Measurements from ENCODE around the gene DNAAF2. TPM values are rescaled to one million over a fixed set of nuclear protein-coding genes. Genes with fewer than 3 reads are reported as not detected.
A peak's percentile ranks its signal among the peaks of the same experiment; 100 is the strongest.

The DNAAF2 gene
- total and polyA plus RNA-seq, 2 of the 13 experiments (the other 11 are each of a cell fraction or from before 2014, with no cell fraction given): 6.1 to 13.6 TPM

DNA sequence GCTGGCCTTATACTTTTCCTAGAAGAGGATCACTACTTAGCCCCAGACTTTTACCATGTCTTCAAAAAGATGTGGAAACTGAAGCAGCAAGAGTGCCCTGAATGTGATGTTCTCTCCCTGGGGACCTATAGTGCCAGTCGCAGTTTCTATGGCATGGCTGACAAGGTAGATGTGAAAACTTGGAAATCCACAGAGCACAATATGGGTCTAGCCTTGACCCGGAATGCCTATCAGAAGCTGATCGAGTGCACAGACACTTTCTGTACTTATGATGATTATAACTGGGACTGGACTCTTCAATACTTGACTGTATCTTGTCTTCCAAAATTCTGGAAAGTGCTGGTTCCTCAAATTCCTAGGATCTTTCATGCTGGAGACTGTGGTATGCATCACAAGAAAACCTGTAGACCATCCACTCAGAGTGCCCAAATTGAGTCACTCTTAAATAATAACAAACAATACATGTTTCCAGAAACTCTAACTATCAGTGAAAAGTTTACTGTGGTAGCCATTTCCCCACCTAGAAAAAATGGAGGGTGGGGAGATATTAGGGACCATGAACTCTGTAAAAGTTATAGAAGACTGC is 12.9 kb downstream of the DNAAF2 start:
- ChIA-PET POLR2A (interaction anchor here (2.0 to 3.4 kb wide), 8 partner anchors 9 to 146 kb away, joined by 10 to 65 read pairs (median 40); partner anchors contain the start of genes DNAAF2, KLHDC2, LRR1 and RPS29), CTCF (ENCODE audit: low intra/inter-chr PET ratio, low total read pairs) (no interaction called here)
- peak overlapping the region; percentile 94 for H3K27ac ChIP-seq (ENCODE audit: extremely low read length, insufficient read depth, low read length)
- FAIRE-seq (no peak), DNase-seq (ENCODE audit: low spot score) (no peak), ATAC-seq (no peak)
- H3K9me3 ChIP-seq (ENCODE audit: low read length): no peaks in the 10 kb centered on the region
- TSS peak; percentile 74 for BruUV-seq (replicated peaks)
- intact Hi-C loops (cut with micrococcal nuclease; ENCODE audit: unreplicated experiment) (no loop called here), in situ Hi-C loops (cut with HindIII; ENCODE audit: extremely low pct_ligation_motif_present, low pct_unique_long_range_greater_than_20kb) (no loop called here)
- H3K36me3 ChIP-seq (replicated peaks in 1 of 2; ENCODE audit: control insufficient read depth in 1 of 2, insufficient read depth in 2 of 2, low read length in 2 of 2): peaks cover 0 to 18% of the 10 kb centered on the region in 2 experiments; a peak in 2 of 5 replicates
- H3K4me3 ChIP-seq (replicated peaks in 1 of 3; ENCODE audit: insufficient read depth in 1 of 3, low read depth in 2 of 3, low read length in 3 of 3): peak overlapping the region; percentile 81 to 92 (median 86)
- H4K20me1 ChIP-seq (ENCODE audit: insufficient read depth, low read length): peaks cover 12% of the 10 kb centered on the region
- peak overlapping the region; percentile 96 for H3K9ac ChIP-seq (ENCODE audit: insufficient read depth, low read depth, low read length)
- H3K4me2 ChIP-seq (ENCODE audit: low read depth, low read length): peak overlapping the region; percentile 95
- peaks cover 50% of the 10 kb centered on the region for H3K4me1 ChIP-seq (ENCODE audit: insufficient read depth, low read length)
- H3K79me2 ChIP-seq (ENCODE audit: insufficient read depth, low read length): peaks cover 60% of the 10 kb centered on the region
- no peaks in the 10 kb centered on the region; a peak in 1 of 5 replicates for H3K27me3 ChIP-seq (ENCODE audit: control insufficient read depth in 1 of 2, insufficient read depth in 2 of 2, low read length in 2 of 2)
- WGBS (ENCODE audit: low lambda C conversion rate): 0% methylated on average over 2 of the region's 3 CpGs
- no peak overlapping the region for H2AFZ ChIP-seq (ENCODE audit: low read length)
- TF ChIP-seq SSRP1 (CRISPR knock-in tag; IDR thresholded peaks at IDR 0.05): no peak
- TF ChIP-seq TARDBP (CRISPR knock-in tag; IDR thresholded peaks at IDR 0.05): peak; percentile 3; the same call in 1 of the 2 replicates
- TF ChIP-seq KAT8 (CRISPR knock-in tag; IDR thresholded peaks at IDR 0.05): 0 out of 2 replicates have a peak, but pooled peaks have one; percentile 18
- TF ChIP-seq SOX6 (IDR thresholded peaks at IDR 0.05): no peak
- TF ChIP-seq SOX6 (CRISPR knock-in tag; IDR thresholded peaks at IDR 0.05): 0 out of 2 replicates have a peak, but pooled peaks have one; percentile 2
- no peak for TF ChIP-seq NR2F6 (IDR thresholded peaks at IDR 0.05)
- TF ChIP-seq NR2F6 (CRISPR knock-in tag; IDR thresholded peaks at IDR 0.05): no peak

DNA sequence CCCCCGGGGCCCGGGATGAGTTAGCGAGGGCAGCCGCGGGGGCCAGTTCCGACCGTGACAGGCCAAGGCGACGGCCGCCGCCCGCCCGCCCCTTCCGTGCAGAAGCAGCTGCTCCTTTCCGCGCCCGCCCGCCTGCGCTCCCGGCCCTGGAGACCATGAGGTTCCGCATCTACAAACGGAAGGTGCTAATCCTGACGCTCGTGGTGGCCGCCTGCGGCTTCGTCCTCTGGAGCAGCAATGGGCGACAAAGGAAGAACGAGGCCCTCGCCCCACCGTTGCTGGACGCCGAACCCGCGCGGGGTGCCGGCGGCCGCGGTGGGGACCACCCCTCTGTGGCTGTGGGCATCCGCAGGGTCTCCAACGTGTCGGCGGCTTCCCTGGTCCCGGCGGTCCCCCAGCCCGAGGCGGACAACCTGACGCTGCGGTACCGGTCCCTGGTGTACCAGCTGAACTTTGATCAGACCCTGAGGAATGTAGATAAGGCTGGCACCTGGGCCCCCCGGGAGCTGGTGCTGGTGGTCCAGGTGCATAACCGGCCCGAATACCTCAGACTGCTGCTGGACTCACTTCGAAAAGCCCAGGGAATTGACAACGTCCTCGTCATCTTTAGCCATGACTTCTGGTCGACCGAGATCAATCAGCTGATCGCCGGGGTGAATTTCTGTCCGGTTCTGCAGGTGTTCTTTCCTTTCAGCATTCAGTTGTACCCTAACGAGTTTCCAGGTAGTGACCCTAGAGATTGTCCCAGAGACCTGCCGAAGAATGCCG is 13.7 kb downstream of the DNAAF2 start:
- H3K27ac ChIP-seq (ENCODE audit: extremely low read length, insufficient read depth, low read length): peak overlapping the region; percentile 94
- 3% methylated on average over 10 of the region's 65 CpGs for WGBS (ENCODE audit: low lambda C conversion rate)
- H3K4me2 ChIP-seq (ENCODE audit: low read depth, low read length): peak overlapping the region; percentile 95
- FAIRE-seq: no peak
- DNase-seq (ENCODE audit: low spot score): no peak
- H4K20me1 ChIP-seq (ENCODE audit: insufficient read depth, low read length): peaks cover 12% of the 10 kb centered on the region
- BruUV-seq (replicated peaks): no TSS peak
- ChIA-PET CTCF (ENCODE audit: low intra/inter-chr PET ratio, low total read pairs) (no interaction called here), POLR2A (interaction anchor here (0.7 to 3.4 kb wide), 18 partner anchors 9 to 233 kb away, joined by 3 to 65 read pairs (median 10); partner anchors contain the start of genes DNAAF2, KLHDC2, LRR1 and NEMF)
- peaks cover 58% of the 10 kb centered on the region for H3K79me2 ChIP-seq (ENCODE audit: insufficient read depth, low read length)
- H3K9ac ChIP-seq (ENCODE audit: insufficient read depth, low read depth, low read length): peak overlapping the region; percentile 96
- H3K4me3 ChIP-seq (replicated peaks in 1 of 3; ENCODE audit: insufficient read depth in 1 of 3, low read depth in 2 of 3, low read length in 3 of 3): peak overlapping the region; percentile 81 to 92 (median 86)
- H3K36me3 ChIP-seq (replicated peaks in 1 of 2; ENCODE audit: control insufficient read depth in 1 of 2, insufficient read depth in 2 of 2, low read length in 2 of 2): peaks cover 0 to 17% of the 10 kb centered on the region in 2 experiments; a peak in 2 of 5 replicates
- intact Hi-C loops (cut with micrococcal nuclease; ENCODE audit: unreplicated experiment) (loop anchor here (2.0 kb wide), 2 partner anchors 24 to 34 kb away; partner anchors contain the start of gene RPS29), in situ Hi-C loops (cut with HindIII; ENCODE audit: extremely low pct_ligation_motif_present, low pct_unique_long_range_greater_than_20kb) (no loop called here)
- peaks cover 58% of the 10 kb centered on the region for H3K4me1 ChIP-seq (ENCODE audit: insufficient read depth, low read length)
- H3K9me3 ChIP-seq (ENCODE audit: low read length): no peaks in the 10 kb centered on the region
- ATAC-seq: peak; percentile 29
- no peak overlapping the region for H2AFZ ChIP-seq (ENCODE audit: low read length)
- H3K27me3 ChIP-seq (ENCODE audit: control insufficient read depth in 1 of 2, insufficient read depth in 2 of 2, low read length in 2 of 2): no peaks in the 10 kb centered on the region; a peak in 1 of 5 replicates
- TF ChIP-seq ZNF136 (CRISPR knock-in tag; IDR thresholded peaks at IDR 0.05; ENCODE audit: low read depth) (0 out of 2 replicates have a peak, but pooled peaks have one; percentile 50), HDAC1 (CRISPR knock-in tag; IDR thresholded peaks at IDR 0.05) (peak; percentile 4; the same call in 1 of the 2 replicates)
- TF ChIP-seq, protein P1, sequence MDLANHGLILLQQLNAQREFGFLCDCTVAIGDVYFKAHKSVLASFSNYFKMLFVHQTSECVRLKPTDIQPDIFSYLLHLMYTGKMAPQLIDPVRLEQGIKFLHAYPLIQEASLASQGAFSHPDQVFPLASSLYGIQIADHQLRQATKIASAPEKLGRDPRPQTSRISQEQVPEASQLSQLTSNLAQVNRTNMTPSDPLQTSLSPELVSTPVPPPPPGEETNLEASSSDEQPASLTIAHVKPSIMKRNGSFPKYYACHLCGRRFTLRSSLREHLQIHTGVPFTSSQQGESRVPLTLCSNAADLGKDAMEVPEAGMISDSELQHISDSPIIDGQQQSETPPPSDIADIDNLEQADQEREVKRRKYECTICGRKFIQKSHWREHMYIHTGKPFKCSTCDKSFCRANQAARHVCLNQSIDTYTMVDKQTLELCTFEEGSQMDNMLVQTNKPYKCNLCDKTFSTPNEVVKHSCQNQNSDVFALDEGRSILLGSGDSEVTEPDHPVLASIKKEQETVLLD (CRISPR knock-in tag; IDR thresholded peaks at IDR 0.05; ENCODE audit: low read depth): no peak
